HL-60 (cell line): ENCODE data around the gene SCN4A.

ENCODE experiments used
- POLR2AphosphoS5 ChIP-seq: IDR thresholded peaks from 2 replicates; pipeline ENCODE4 v1.6.1; 2012; ENCODE audit warnings: low read depth
- TF ChIP-seq, protein P1 (sequence below): IDR thresholded peaks from one replicate; pipeline ENCODE4 v1.5.1; 2011; ENCODE audit warnings: low read length, control low read depth, inconsistent platforms; ENCODE audit not compliant: insufficient read depth

DNA sequence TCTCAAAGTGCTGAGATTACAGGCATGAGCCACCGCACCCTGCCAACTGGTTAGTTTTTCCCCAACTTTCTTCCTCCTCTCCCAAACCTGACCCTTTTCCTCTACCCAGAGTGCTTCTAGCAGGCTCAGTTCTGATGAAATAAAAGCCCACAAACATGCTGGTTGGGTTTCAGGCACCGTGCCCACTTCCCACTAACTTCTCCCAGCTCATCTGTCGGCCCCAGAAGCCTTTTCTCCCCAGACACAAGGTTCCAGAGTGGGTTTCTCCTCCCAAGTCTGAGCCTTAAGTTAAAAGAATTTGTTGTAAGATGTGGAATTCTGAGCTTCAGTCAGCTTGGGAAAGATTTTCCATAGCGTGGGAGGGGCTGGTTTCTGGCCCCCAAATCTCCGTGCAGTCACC is 11.5 kb upstream of the SCN4A start:
- TF ChIP-seq, protein P1, sequence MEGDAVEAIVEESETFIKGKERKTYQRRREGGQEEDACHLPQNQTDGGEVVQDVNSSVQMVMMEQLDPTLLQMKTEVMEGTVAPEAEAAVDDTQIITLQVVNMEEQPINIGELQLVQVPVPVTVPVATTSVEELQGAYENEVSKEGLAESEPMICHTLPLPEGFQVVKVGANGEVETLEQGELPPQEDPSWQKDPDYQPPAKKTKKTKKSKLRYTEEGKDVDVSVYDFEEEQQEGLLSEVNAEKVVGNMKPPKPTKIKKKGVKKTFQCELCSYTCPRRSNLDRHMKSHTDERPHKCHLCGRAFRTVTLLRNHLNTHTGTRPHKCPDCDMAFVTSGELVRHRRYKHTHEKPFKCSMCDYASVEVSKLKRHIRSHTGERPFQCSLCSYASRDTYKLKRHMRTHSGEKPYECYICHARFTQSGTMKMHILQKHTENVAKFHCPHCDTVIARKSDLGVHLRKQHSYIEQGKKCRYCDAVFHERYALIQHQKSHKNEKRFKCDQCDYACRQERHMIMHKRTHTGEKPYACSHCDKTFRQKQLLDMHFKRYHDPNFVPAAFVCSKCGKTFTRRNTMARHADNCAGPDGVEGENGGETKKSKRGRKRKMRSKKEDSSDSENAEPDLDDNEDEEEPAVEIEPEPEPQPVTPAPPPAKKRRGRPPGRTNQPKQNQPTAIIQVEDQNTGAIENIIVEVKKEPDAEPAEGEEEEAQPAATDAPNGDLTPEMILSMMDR: no peak
- TF ChIP-seq POLR2AphosphoS5: no peak
